Measurements from ENCODE around the gene CELF4.

- TF ChIP-seq CTCF (IDR thresholded peaks at IDR 0.05; ENCODE audit: insufficient read depth, low read length) (no peak), GABPA (IDR thresholded peaks at IDR 0.05; ENCODE audit: low read depth) (no peak), REST (IDR thresholded peaks at IDR 0.05; ENCODE audit: insufficient replicate concordance, low read depth) (no peak), POLR2AphosphoS5 (IDR thresholded peaks at IDR 0.05; ENCODE audit: low read depth) (no peak), SPI1 (IDR thresholded peaks at IDR 0.05; ENCODE audit: borderline replicate concordance, low read depth) (no peak)
These were observed 64.5 kb downstream of the CELF4 start for GRCh38 chr18:37501136-37501535.
